Measurements from ENCODE around the gene SPDYC. TPM values are rescaled to one million over a fixed set of nuclear protein-coding genes. Genes with fewer than 3 reads are reported as not detected.

The SPDYC gene
- total and polyA plus RNA-seq, 2 of the 13 experiments (the other 11 are each of a cell fraction or from before 2014, with no cell fraction given) = 0.15 to 0.33 TPM

DNA sequence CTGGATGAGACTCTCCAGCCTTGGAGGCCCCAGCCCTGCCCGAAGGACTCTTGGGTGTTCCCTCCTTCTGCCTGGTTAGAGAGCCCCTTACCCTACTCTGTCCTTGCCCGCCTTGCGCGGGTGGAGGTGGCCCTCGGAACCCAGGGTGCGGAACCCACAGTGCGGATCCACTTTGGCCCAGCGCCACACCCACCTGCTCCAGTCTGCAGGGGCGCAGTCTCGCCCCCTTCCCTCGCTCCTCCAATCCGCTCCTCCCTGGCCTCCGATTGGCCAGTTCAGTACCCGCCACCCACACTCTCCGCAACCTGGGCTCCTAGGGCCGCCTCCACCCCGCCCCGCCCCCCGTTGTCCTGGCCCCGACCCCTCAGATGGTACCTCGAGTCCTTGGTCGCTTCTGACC, 14.1 kb downstream of the SPDYC start (continued):
- TF ChIP-seq ZHX2 (IDR thresholded peaks at IDR 0.05; ENCODE audit: low read depth) (no peak), ZHX2 (CRISPR knock-in tag; IDR thresholded peaks at IDR 0.05; ENCODE audit: borderline replicate concordance) (no peak)
- TF ChIP-seq, protein P1, sequence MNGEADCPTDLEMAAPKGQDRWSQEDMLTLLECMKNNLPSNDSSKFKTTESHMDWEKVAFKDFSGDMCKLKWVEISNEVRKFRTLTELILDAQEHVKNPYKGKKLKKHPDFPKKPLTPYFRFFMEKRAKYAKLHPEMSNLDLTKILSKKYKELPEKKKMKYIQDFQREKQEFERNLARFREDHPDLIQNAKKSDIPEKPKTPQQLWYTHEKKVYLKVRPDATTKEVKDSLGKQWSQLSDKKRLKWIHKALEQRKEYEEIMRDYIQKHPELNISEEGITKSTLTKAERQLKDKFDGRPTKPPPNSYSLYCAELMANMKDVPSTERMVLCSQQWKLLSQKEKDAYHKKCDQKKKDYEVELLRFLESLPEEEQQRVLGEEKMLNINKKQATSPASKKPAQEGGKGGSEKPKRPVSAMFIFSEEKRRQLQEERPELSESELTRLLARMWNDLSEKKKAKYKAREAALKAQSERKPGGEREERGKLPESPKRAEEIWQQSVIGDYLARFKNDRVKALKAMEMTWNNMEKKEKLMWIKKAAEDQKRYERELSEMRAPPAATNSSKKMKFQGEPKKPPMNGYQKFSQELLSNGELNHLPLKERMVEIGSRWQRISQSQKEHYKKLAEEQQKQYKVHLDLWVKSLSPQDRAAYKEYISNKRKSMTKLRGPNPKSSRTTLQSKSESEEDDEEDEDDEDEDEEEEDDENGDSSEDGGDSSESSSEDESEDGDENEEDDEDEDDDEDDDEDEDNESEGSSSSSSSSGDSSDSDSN (CRISPR knock-in tag; IDR thresholded peaks at IDR 0.05) = no peak

DNA sequence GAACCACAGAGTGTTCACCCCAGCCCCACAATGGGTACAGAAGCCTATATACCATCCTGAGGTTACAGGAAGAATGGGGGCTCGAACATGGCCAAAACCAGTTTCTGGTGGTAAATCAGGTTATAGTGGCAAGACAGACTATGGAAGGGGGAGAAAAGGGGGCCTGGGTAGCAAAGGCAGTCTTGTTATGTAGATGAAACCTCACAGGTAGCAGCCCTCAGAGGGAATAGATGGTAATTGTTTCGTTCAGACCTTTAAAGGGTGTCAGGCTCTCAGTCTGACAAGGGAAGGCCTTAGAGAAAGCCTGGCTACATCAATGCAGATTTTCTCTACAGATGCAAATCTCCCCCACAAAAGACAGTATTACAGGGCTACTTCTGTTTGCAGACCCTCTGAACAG, 15.1 kb downstream of the SPDYC start:
- ATAC-seq = no peak
- Histone ChIP-seq H3K36me3 (replicated peaks in 1 of 2; ENCODE audit: control insufficient read depth in 1 of 2, insufficient read depth in 2 of 2, low read length in 2 of 2) (peaks cover 8 to 36% of the 10 kb centered on the region in 2 experiments; a peak in 4 of 5 replicates), H3K9ac (ENCODE audit: insufficient read depth, low read depth, low read length) (no peak overlapping the region), H3K79me2 (ENCODE audit: insufficient read depth, low read length) (peaks cover 14% of the 10 kb centered on the region), H3K4me3 (replicated peaks in 1 of 3; ENCODE audit: insufficient read depth in 1 of 3, low read depth in 2 of 3, low read length in 3 of 3) (no peak overlapping the region), H3K27ac (ENCODE audit: extremely low read length, insufficient read depth, low read length) (no peak overlapping the region), H4K20me1 (ENCODE audit: insufficient read depth, low read length) (no peaks in the 10 kb centered on the region), H3K4me2 (ENCODE audit: low read depth, low read length) (no peak overlapping the region), H3K27me3 (ENCODE audit: control insufficient read depth in 1 of 2, insufficient read depth in 2 of 2, low read length in 2 of 2) (no peaks in the 10 kb centered on the region; a peak in 1 of 5 replicates), H3K4me1 (ENCODE audit: insufficient read depth, low read length) (peaks cover 21% of the 10 kb centered on the region), H3K9me3 (ENCODE audit: low read length) (no peaks in the 10 kb centered on the region), H2AFZ (ENCODE audit: low read length) (no peak overlapping the region)
- ChIA-PET CTCF (ENCODE audit: low intra/inter-chr PET ratio, low total read pairs) (no interaction called here), POLR2A (interaction anchor here (1.1 kb wide), 1 partner anchor 50 kb away, joined by 3 read pairs; no protein-coding TSS in a partner anchor)
- no TSS peak for BruUV-seq (replicated peaks)
- no peak for DNase-seq (ENCODE audit: low spot score)
- FAIRE-seq = no peak
- intact Hi-C loops (cut with micrococcal nuclease; ENCODE audit: unreplicated experiment) (no loop called here), in situ Hi-C loops (cut with HindIII; ENCODE audit: extremely low pct_ligation_motif_present, low pct_unique_long_range_greater_than_20kb) (no loop called here)
- WGBS (ENCODE audit: low lambda C conversion rate) = 89% methylated on average over 2 of the region's 2 CpGs
- TF ChIP-seq MED1 (CRISPR knock-in tag; IDR thresholded peaks at IDR 0.05) (no peak), GATA4 (IDR thresholded peaks at IDR 0.05; ENCODE audit: borderline replicate concordance, low read depth) (no peak), ZNF619 (CRISPR knock-in tag; IDR thresholded peaks at IDR 0.05) (no peak), ZNF777 (CRISPR knock-in tag; IDR thresholded peaks at IDR 0.05) (no peak), CBX2 (IDR thresholded peaks at IDR 0.05; ENCODE audit: low read depth, low read length) (no peak), CBX2 (CRISPR knock-in tag; IDR thresholded peaks at IDR 0.05; ENCODE audit: low read depth) (no peak), KDM5B (CRISPR knock-in tag; IDR thresholded peaks at IDR 0.05; ENCODE audit: borderline replicate concordance) (no peak), SP4 (CRISPR knock-in tag; IDR thresholded peaks at IDR 0.05) (no peak), ZNF7 (CRISPR knock-in tag; IDR thresholded peaks at IDR 0.05) (no peak), MXD3 (CRISPR knock-in tag; IDR thresholded peaks at IDR 0.05) (no peak), CAMTA2 (CRISPR knock-in tag; IDR thresholded peaks at IDR 0.05; ENCODE audit: borderline replicate concordance) (no peak), ZC3H13 (CRISPR knock-in tag; IDR thresholded peaks at IDR 0.05) (no peak), FOXA3 (CRISPR knock-in tag; IDR thresholded peaks at IDR 0.05) (no peak)

Data from HepG2 (cell line).